ENCODE measurements around the gene EXOC3L1.

The EXOC3L1 gene

GRCh38 chr16:67210069-67210937 lies 20.4 kb upstream of the EXOC3L1 start:
- TF ChIP-seq REST (IDR thresholded peaks at IDR 0.05; ENCODE audit: insufficient read depth in 1 of 2, low read depth in 2 of 2, low read length in 2 of 2) (no peak), FOXP2 (optimal IDR thresholded peaks at IDR 0.05; ENCODE audit: borderline replicate concordance, extremely low read depth, extremely low read length, insufficient read depth) (no peak), POLR2AphosphoS5 (IDR thresholded peaks at IDR 0.05; ENCODE audit: low read depth, low read length) (no peak), TAF1 (IDR thresholded peaks at IDR 0.05; ENCODE audit: borderline replicate concordance, insufficient read depth, low read length) (no peak), SIN3A (IDR thresholded peaks at IDR 0.05; ENCODE audit: borderline replicate concordance, insufficient read depth, low read length) (no peak)

- no peak for TF ChIP-seq REST (IDR thresholded peaks at IDR 0.05; ENCODE audit: insufficient read depth in 1 of 2, low read depth in 2 of 2, low read length in 2 of 2)
- no peak for TF ChIP-seq FOXP2 (optimal IDR thresholded peaks at IDR 0.05; ENCODE audit: borderline replicate concordance, extremely low read depth, extremely low read length, insufficient read depth)
- TF ChIP-seq SIN3A (IDR thresholded peaks at IDR 0.05; ENCODE audit: borderline replicate concordance, insufficient read depth, low read length), result no peak
- TF ChIP-seq POLR2AphosphoS5 (IDR thresholded peaks at IDR 0.05; ENCODE audit: low read depth, low read length), result no peak
- no peak for TF ChIP-seq TAF1 (IDR thresholded peaks at IDR 0.05; ENCODE audit: borderline replicate concordance, insufficient read depth, low read length)
Measured at GRCh38 chr16:67209565-67209964, 19.6 kb upstream of the EXOC3L1 start.

- no peak for TF ChIP-seq TAF1 (IDR thresholded peaks at IDR 0.05; ENCODE audit: borderline replicate concordance, insufficient read depth, low read length)
- TF ChIP-seq REST (IDR thresholded peaks at IDR 0.05; ENCODE audit: insufficient read depth in 1 of 2, low read depth in 2 of 2, low read length in 2 of 2), result no peak
- TF ChIP-seq POLR2AphosphoS5 (IDR thresholded peaks at IDR 0.05; ENCODE audit: low read depth, low read length), result no peak
- no peak for TF ChIP-seq FOXP2 (optimal IDR thresholded peaks at IDR 0.05; ENCODE audit: borderline replicate concordance, extremely low read depth, extremely low read length, insufficient read depth)
- TF ChIP-seq SIN3A (IDR thresholded peaks at IDR 0.05; ENCODE audit: borderline replicate concordance, insufficient read depth, low read length), result no peak
Measured at GRCh38 chr16:67208154-67208896, 18.4 kb upstream of the EXOC3L1 start.

GRCh38 chr16:67207249-67208091 lies 17.5 kb upstream of the EXOC3L1 start:
- TF ChIP-seq FOXP2 (optimal IDR thresholded peaks at IDR 0.05; ENCODE audit: borderline replicate concordance, extremely low read depth, extremely low read length, insufficient read depth) (no peak), SIN3A (IDR thresholded peaks at IDR 0.05; ENCODE audit: borderline replicate concordance, insufficient read depth, low read length) (no peak), POLR2AphosphoS5 (IDR thresholded peaks at IDR 0.05; ENCODE audit: low read depth, low read length) (peak; percentile 24; the same call in 1 of the 2 replicates)

- TF ChIP-seq POLR2AphosphoS5 (IDR thresholded peaks at IDR 0.05; ENCODE audit: low read depth, low read length) (no peak), SIN3A (IDR thresholded peaks at IDR 0.05; ENCODE audit: borderline replicate concordance, insufficient read depth, low read length) (no peak), TAF1 (IDR thresholded peaks at IDR 0.05; ENCODE audit: borderline replicate concordance, insufficient read depth, low read length) (no peak), FOXP2 (optimal IDR thresholded peaks at IDR 0.05; ENCODE audit: borderline replicate concordance, extremely low read depth, extremely low read length, insufficient read depth) (no peak), REST (IDR thresholded peaks at IDR 0.05; ENCODE audit: insufficient read depth in 1 of 2, low read depth in 2 of 2, low read length in 2 of 2) (no peak)
Measured at GRCh38 chr16:67206838-67207248, 16.9 kb upstream of the EXOC3L1 start.
